D721Med (cell line): ENCODE data around the gene HGF.

Experiments
- DNase-seq: peaks from one replicate; pipeline ENCODE4 v3.0.0; 2011; ENCODE audit warnings: low spot score; ENCODE audit not compliant: insufficient read length
- FAIRE-seq: peaks from 2 replicates; lab custom pipeline; 2011; peaks lifted over from hg19 to GRCh38; lab: Jason Lieb, UNC
- TF ChIP-seq, protein P1 (sequence below): IDR thresholded peaks from 2 replicates; pipeline ENCODE4 v1.5.1; 2012; ENCODE audit warnings: mild to moderate bottlenecking, control low read depth; ENCODE audit not compliant: insufficient read depth; ENCODE audit errors: missing control alignments

Gene HGF

GRCh38 chr7:81691199-81691821, 78.5 kb downstream of the HGF start:
- DNase-seq (no peak), FAIRE-seq (no peak)
- TF ChIP-seq, protein P1, sequence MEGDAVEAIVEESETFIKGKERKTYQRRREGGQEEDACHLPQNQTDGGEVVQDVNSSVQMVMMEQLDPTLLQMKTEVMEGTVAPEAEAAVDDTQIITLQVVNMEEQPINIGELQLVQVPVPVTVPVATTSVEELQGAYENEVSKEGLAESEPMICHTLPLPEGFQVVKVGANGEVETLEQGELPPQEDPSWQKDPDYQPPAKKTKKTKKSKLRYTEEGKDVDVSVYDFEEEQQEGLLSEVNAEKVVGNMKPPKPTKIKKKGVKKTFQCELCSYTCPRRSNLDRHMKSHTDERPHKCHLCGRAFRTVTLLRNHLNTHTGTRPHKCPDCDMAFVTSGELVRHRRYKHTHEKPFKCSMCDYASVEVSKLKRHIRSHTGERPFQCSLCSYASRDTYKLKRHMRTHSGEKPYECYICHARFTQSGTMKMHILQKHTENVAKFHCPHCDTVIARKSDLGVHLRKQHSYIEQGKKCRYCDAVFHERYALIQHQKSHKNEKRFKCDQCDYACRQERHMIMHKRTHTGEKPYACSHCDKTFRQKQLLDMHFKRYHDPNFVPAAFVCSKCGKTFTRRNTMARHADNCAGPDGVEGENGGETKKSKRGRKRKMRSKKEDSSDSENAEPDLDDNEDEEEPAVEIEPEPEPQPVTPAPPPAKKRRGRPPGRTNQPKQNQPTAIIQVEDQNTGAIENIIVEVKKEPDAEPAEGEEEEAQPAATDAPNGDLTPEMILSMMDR: no peak

GRCh38 chr7:81690688-81691087, 79.2 kb downstream of the HGF start:
- TF ChIP-seq, protein P1: no peak
- FAIRE-seq (no peak), DNase-seq (no peak)

- DNase-seq: no peak
- no peak for FAIRE-seq
- TF ChIP-seq, protein P1: no peak
These were observed 79.6 kb downstream of the HGF start for GRCh38 chr7:81690251-81690650.

DNA sequence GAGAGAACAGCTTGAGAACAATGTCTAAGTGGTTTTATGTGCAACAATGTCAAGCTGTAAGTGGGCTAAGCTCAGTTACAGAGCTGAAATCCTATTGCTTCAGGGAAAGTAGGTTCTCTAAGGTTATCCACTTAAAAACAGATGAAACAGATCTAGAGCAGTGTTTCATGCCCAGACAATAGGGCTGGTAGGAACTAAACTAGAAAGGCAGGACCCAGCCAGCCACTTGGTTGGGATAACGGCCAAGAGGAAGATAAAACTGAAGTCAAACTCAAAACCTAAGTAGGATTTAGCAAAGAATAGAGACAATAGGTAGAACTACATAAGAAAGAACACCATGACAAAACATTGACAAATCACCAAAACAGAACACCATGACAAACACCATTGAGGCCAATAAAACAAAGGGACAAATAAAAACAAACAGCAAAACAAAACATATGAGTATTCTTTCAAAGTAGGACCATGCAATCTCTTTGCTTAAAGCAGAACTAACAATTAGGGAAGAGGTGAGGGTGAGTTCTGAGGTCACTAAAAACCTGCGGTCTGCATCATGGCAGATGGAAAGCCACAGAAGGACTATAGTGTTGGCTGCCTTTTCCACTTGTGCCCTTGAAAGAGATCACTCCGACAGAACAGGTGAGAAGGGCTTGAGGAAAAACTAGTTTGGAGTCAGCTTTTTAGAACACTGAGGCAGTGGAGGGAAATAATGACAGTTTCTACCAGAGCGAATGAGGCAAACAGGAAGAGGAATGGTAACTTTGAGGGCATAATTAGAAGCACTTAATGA, 81.0 kb downstream of the HGF start:
- DNase-seq: no peak
- FAIRE-seq: no peak
- TF ChIP-seq, protein P1: no peak

DNA sequence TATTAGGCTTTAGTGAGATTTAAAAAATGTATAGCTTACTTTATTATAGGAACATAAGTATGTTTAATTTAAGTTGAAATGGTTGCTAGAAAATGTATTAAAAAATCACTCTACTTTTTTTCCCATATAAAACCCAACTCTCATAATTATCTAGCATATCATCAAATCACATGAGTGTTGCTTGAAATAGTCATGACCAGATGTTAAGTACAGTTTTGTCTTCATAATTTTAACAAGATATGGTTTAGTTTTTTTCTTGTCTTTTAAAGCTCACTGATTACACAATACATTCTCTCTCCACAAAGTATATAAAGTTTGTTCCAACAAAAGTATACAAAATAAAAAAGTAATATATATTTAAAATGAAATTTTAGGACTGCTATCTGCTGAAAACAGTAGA, 82.8 kb downstream of the HGF start:
- TF ChIP-seq, protein P1: no peak
- peak; percentile 25 for FAIRE-seq
- DNase-seq: no peak

DNA sequence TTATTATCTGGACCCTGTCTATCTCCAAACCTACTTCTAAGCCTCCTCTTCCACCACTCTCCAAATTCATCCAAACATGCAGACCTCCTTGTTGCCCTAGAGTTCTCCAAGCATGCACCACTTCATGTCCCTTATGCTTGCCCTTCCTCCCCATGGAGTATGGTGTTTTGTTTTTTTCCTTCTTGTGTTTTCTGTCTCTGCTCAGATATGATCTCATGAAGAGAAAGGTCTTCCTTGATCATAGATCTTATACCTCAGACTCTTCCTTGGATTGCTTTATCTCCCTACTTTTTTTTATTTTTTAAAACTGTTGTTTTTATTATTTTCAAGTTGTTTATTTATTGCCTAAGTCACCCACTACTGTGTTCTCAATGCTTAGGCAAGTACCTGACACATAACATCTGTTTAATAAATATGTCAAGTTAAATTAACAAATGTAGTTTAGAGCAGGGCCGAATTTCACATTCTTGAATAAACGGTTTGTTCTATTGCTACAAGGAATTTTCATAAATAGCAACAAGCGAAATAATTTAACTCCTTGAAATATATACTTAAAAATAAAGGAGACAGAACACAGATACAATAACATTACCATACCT, 84.5 kb downstream of the HGF start:
- peak; percentile 35 for FAIRE-seq
- no peak for DNase-seq
- TF ChIP-seq, protein P1: no peak
